GM19240 (cell line): ENCODE data around the gene IMMP2L.

Experiments used
- DNase-seq: peaks from one replicate; pipeline ENCODE4 v3.0.0; 2011; ENCODE audit warnings: low spot score; ENCODE audit not compliant: insufficient read length

Gene IMMP2L

DNA sequence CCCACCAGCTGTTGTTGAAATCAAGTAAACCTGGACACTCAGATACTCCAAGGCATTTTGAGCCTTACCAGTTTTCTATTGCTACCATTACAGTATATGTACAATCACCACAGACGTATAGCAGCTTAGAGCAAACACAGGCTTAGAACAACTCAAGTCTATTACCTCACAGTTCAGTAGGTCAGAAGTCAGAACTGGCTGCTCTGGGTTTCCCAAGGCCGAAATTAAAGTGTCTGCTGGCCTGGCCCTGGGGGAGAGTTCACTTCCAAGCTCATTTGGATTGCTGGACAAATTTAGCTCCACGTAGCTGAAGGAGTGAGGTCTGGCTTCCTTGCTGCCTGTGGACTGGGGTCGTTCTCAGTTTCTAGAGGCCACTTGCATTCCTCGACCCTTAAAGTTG lies 731.5 kb downstream of the IMMP2L start:
- no peak for DNase-seq

- DNase-seq: no peak
Observed at GRCh38 chr7:110827936-110828335, 734.4 kb downstream of the IMMP2L start.

DNA sequence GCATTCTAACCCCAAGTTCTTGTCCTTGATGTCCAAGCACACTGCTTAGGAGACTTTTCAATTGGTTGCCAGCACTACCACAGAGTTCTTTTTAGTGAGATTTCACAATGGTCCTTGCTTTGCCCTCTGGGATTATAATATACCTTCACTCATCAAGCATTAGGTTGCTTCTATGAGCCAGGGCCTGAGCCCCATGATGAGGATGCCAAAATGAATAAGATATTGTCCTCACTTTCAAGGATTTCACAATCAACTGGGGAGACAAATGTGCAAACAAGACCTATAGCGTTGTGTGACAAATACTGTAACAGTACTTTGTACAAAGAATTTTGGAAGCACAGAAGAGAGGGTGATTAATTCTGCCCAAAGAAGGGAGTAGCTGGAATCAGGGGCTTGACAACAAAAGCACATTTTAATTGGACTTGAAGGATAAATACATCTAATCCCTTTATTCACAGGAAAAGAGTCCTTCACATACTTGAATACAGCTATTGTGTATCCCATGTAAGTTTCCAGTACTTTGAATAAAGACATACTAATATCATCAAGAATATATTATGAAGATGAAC lies 734.9 kb downstream of the IMMP2L start:
- DNase-seq: no peak

- no peak for DNase-seq
Observed at GRCh38 chr7:110813986-110814385, 748.3 kb downstream of the IMMP2L start.

DNA sequence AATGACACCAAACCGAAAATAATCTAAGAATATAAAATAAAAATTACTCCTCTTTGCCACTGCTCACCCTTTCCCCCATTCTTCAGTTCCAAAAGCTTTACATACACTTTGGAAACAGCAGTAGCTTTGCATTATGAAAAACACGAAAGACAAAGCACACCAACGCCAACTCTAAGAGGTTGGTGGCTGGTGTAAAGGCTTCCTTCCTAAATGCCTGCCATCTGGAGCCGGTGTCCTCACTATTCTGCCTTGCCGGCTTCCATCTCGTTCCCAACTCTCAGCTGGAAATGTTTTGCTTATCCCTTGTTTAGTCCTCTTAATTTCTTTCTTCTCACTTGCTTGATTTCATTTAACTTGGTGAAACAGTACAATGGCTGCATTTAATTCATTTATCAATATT lies 752.5 kb downstream of the IMMP2L start:
- no peak for DNase-seq

DNA sequence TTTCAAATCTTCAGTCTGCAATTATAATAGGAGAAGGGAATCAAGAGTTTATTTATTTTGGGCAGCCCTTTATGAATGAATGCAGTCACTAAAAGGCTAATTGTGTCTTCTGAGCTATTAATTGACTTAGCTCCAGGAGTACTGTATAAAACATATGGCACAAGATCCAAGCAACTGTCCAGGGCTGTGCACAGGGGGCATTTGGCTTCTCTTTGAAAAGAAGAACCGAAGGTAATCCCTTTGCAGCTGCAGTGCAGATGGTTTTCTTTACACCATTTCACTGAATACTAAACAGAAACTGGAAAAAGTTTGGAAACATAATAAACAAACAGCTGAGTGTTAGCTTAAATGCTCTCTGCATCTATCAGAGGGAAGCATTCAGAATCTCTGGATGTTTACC lies 753.9 kb downstream of the IMMP2L start:
- no peak for DNase-seq

DNA sequence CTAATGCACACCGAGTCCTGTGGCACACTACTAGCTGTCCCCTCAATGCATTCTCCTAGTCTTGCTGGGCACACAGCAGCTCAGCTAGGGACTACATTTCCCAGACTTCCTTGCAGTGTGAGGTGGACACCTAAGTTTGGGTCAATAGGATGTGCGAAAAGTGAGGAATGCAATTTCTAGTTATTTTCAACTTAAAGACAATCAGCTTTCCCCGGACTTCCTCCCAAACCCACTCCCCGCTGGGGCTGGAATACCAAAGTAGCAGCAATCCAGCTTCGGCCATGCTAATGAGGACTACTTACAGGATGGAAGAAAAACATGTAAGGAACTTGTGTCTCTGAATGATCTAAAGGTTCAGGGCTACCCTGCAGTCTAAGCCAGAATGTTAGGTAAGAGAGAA lies 757.8 kb downstream of the IMMP2L start:
- no peak for DNase-seq

DNA sequence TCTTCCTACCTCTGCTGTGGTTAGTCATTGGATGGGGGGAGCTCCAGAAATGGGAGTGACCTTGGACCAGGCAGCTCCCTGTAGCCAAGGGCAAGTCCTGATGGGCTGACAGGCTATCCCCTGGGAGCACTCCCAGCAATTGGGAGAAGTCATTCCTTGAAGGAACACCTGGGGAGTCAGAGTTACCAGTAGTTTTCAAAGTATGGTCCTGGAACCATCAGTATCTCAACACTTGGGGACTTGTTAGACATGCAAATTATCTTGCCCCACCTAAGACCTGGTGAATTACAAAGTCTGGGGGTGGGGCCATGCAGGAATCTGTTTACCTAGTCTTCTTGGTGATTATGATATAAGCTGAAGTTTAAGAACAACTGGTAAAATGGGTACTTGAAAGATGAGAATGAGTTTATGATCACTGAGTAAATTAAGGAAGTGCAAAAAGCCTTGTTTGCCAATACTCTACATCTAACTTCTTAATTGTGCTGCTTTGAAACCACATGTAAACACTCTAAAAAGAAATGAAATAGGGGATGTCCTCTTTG lies 758.6 kb downstream of the IMMP2L start:
- DNase-seq: no peak

GRCh38 chr7:110801502-110801901 lies 760.8 kb downstream of the IMMP2L start:
- DNase-seq: no peak

- no peak for DNase-seq
Observed at GRCh38 chr7:110800984-110801383, 761.3 kb downstream of the IMMP2L start.

DNA sequence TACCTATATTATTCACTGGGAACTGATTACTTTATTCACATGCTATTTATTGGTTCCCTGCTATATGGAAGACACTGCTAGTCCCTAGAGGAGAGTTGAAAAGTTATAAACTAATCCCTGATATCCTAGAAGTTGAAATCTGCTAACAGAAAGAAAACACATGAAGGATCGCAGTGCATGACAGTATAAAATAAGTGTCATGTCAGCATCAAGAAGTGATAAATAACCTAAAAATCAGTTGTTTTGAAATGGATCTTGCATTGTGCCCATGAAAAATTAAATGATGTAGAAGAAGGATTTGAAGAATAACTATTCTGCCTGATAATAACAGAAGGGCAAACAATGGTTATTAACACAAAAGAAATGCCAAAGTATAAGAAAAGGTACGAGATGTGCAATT lies 764.6 kb downstream of the IMMP2L start:
- no peak for DNase-seq

DNA sequence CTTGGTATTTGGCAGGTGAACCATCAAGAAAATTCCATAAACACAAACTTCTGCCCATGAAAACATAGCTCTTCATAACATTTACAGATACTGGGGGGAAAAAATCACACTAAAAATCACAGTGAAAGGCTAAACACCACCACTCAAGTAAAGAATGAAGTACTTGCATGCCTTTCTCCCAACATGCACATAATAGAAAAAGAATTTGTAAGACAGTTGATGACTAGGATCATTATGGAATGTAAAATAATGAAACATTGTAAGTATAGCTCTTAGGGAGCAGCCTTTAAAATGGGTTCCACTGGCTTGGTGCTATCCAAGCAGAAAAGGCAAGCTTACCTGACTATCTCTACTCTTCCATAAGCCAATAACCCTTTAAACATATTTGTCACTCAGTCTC lies 771.3 kb downstream of the IMMP2L start:
- DNase-seq: no peak

GRCh38 chr7:110786328-110786965 lies 775.8 kb downstream of the IMMP2L start:
- DNase-seq: no peak

GRCh38 chr7:110784749-110785148 lies 777.5 kb downstream of the IMMP2L start:
- no peak for DNase-seq

GRCh38 chr7:110780712-110781111 lies 781.6 kb downstream of the IMMP2L start:
- no peak for DNase-seq

DNA sequence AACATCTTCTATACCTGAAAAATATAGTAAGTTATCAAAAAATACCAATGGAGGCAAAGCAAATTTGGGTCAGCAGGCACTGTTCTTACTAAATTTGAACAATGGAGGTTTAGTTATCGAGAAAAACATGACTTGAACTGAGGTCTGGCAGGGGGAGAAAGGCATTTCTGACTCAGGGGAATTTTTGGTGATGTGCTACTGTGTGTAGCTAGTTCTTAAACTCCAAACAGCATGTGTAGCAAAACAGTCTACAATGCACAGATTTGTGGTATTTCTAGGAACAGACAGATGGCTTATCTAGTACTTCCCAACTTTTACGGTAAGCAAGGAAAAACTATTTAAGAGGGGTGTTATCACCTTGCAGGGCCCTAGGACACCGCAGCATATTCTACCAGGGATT lies 783.0 kb downstream of the IMMP2L start:
- no peak for DNase-seq

- DNase-seq: no peak
Observed at GRCh38 chr7:110775046-110775445, 787.2 kb downstream of the IMMP2L start.

DNA sequence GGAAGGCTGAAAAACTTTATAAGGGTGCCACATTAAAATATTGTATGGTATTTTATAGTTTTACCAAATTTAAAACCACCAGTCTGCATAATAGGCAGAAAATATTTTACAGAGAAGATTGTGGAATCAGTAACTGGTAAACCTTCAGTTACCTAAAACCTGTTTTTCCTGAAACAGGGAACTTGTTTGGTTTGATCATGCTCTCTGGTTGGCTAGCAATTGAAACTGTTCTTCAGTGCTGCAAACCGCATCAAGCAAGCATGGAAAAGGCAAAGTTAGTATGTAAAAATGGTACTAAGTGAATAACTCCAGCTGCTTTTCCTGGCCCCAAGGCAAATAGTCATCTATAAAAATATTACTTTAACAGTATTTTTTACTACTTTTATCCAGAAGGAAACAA lies 788.2 kb downstream of the IMMP2L start:
- no peak for DNase-seq

DNA sequence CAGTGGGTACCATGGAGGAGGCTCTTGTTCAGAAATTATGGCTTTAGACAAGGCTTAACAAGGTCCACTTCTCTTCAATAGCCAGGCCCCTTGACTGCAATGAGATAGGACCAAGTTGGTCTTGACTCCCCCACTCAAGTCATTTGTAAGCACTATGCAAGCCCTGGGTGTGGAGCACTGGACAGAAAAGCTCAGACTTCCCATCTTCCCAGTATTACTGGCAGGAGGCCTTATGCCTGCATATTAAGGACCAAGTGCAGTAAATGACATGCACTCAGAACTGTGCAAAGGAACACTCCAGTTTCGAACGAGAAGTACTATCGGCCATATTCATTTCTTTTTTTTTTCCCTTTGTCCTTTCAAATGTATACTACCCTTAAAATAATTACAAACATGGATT lies 789.7 kb downstream of the IMMP2L start:
- no peak for DNase-seq

GRCh38 chr7:110771717-110772116 lies 790.6 kb downstream of the IMMP2L start:
- no peak for DNase-seq

GRCh38 chr7:110767550-110768110 lies 794.7 kb downstream of the IMMP2L start:
- DNase-seq: no peak

DNA sequence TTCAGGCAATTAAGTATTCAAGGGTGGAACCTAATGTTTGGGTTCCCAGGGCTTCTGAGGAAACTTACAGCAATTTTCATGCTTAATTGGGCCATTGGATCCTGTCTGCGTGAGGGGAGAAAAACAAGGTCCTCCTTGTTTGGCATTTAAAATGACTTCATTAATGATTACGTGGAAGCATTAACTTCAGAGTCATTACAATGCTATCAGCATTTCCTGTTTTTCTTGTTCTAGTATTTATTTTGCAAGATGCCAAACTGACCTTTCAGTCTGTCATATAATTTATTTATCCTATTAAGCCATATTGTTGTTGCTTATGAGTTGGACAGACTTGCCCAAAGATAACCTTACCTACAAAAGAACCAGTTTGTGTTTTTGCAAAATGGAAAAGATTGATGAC lies 795.4 kb downstream of the IMMP2L start:
- DNase-seq: no peak

DNA sequence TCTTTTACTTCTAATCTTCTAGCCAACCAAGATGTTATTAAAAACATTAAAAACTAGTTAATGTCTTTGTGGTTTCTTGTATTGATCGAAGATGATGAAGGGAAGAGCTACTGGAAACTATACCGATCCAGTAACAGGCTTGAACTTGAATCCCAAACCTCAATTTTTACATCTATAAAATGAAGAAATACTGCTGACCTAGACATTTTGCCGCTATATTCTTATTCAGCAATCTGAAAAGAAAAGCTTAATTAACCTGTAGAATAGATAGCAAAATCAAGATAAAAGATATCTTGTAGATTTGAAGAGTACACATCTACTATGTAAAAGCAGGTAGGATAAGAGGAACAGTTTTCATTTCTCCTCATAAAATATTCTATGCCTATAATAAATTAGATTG lies 797.4 kb downstream of the IMMP2L start:
- DNase-seq: no peak
